ENCODE measurements around the gene GRIPAP1.

Gene GRIPAP1

DNA sequence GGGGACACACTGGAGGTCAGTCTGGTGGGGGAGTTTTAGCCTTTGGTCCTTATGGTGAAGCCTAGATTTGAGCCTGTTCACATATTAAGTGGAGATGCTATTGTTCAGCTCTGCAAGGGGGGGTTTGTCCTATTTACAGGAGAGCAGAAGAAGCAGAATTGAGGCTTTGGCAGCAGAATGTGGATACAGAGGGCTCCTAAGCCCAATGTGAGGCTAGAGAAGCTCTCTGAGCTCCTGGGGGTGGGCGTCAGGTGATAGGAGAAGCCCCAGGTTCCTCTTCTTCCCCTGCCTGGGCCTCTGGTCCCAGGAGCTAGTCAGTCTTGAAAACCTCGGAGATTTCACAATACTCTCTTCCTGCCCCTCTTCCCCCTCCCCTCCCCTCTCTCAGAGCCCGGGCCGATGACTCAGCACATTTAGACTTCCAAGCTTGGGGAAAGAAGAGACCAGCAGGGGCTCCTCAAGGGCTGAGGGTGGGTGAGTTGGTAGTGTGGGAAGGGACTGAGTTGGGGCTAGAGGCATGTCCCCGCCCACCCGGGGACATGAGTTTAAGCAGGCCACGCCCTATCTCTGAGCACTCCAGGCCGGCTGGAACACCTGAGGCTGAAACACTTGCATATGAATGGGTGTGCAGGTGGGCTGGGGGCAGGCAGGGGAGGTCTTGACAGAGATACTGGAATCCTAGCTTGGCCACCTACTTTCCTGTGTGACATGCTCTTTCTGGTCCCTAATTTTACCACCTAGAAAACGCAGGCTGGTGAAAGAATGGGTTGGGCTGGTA, 37.7 kb upstream of the GRIPAP1 start:
- H3K4me3 ChIP-seq (ENCODE audit: low read length) = peak overlapping the region; percentile 82
- peak; percentile 92 for DNase-seq (ENCODE audit: low read depth)
- TF ChIP-seq, protein P1, sequence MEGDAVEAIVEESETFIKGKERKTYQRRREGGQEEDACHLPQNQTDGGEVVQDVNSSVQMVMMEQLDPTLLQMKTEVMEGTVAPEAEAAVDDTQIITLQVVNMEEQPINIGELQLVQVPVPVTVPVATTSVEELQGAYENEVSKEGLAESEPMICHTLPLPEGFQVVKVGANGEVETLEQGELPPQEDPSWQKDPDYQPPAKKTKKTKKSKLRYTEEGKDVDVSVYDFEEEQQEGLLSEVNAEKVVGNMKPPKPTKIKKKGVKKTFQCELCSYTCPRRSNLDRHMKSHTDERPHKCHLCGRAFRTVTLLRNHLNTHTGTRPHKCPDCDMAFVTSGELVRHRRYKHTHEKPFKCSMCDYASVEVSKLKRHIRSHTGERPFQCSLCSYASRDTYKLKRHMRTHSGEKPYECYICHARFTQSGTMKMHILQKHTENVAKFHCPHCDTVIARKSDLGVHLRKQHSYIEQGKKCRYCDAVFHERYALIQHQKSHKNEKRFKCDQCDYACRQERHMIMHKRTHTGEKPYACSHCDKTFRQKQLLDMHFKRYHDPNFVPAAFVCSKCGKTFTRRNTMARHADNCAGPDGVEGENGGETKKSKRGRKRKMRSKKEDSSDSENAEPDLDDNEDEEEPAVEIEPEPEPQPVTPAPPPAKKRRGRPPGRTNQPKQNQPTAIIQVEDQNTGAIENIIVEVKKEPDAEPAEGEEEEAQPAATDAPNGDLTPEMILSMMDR (conservative IDR thresholded peaks at IDR 0.05; ENCODE audit: low read length) = peak; percentile 33

DNA sequence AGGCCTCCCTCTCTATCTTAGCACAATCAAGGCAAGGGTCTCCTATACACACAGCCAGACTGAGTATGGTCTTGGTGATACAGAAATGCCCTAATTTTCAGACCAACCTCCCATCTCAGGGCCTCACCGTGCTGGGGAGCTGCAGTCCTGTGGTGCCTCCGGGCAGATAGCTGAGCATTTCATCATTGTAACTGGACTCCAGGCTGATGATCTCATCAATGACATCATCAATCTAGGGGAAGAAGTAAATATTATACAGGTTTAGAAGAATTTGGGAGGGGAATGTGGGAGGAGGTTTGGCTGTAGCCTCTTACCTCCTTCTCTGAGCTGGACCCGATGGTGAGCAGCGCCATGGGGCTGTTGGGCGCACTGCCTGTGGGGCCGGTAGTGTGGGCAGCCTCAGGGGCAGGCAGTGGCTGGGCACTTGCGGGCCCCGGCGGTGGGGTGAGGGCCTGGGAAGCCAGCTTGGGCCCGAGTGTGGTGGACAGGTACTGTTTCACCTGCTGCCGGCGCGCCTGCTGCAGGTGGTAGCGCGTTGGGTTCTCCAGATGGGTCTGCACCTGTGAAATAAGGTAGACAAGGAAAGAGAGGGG, 35.9 kb upstream of the GRIPAP1 start:
- peak; percentile 34 for DNase-seq (ENCODE audit: low read depth)
- TF ChIP-seq, protein P1 (conservative IDR thresholded peaks at IDR 0.05; ENCODE audit: low read length) = no peak
- H3K4me3 ChIP-seq (ENCODE audit: low read length) = no peak overlapping the region

DNA sequence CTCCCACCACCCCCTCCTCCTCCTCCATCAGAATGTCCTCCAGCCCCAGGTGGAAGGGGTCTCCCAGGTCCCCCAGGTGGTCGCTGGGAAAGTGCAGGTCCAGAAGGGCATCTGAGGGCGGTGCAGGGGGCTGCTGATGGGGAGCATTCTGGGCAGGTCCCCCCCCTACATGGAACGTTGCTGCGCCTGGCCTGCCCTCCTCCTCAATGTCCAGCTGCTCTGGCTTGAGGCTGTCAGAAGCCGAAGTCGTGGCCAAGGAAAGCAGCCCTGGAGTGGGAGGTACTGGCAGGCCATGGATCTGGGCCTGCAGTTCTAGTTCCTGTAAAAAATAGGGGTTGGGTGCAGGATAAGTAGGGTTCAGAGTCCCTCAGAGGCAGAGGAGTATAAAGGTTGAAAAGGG, 28.2 kb upstream of the GRIPAP1 start:
- TF ChIP-seq, protein P1 (conservative IDR thresholded peaks at IDR 0.05; ENCODE audit: low read length) = no peak
- no peak overlapping the region for H3K4me3 ChIP-seq (ENCODE audit: low read length)
- no peak for DNase-seq (ENCODE audit: low read depth)

DNA sequence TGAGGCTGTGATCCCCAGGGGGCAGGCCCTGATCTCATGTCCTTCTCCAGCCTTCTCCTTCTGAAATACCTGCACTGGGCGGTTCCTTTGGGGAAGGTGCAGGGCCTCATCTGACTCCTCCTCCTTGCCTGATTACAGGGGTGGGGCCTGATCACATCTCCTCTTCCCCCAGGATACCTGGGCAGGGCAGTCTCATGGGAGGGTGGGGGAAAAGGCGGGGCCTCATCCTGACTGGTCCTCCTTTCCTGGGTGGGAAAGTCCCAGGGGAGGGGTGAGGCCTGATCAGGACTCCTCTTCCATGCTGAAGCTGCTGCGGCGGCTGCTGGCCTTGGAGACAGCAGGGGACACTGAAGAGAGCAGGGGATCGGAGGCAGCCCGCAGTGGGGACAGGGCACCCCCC, 27.8 kb upstream of the GRIPAP1 start:
- no peak overlapping the region for H3K4me3 ChIP-seq (ENCODE audit: low read length)
- no peak for DNase-seq (ENCODE audit: low read depth)
- TF ChIP-seq, protein P1 (conservative IDR thresholded peaks at IDR 0.05; ENCODE audit: low read length) = no peak

DNA sequence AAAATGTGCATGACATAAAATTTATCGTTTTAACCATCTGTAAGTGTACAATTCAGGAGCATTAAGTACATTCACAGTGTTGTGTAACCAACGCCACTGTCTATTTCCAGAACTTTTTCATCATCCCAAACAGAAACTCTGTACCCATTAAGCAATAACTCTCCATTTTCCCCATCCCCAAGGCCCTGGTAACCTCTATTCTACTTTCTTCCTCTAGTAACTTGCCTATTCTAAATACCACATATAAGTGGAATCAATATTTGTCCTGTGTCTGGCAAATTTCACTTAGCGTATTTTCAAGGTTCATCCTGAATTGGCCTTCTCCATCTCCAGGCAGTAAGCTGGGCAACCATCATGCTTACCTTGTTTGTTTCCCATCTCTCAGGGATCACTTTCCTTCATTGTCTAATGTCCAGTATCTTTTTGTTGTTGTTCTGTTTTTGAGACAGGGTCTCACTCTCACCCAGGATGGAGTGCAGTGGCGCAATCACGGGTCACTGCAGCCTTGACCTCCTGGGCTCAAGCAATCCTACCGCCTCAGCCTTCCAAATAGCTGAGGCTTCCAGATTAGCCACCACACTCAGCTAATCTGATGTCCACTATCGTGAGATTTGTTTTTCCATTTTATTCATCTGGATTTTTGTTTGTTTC, 17.7 kb upstream of the GRIPAP1 start:
- TF ChIP-seq, protein P1 (conservative IDR thresholded peaks at IDR 0.05; ENCODE audit: low read length) = no peak
- no peak overlapping the region for H3K4me3 ChIP-seq (ENCODE audit: low read length)
- DNase-seq (ENCODE audit: low read depth) = no peak

DNA sequence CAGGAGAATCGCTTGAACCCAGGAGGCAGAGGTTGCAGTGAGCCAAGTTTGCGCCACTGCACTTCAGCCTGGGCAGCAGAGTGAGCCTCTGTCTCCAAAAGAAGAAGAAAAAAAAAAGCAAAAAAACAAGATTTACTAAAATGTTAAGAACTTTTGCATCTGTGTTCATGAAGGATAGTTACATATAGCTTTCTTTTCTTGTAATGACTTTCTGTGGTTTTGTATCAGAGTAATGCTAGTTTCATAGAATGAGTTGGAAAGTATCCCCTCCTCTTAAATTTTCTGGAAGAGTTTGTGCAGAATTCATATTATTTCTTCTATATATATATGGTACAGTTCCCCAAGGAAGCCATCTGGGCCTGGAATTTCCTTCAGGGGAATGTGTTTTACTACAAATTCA, 17.0 kb upstream of the GRIPAP1 start:
- TF ChIP-seq, protein P1 (conservative IDR thresholded peaks at IDR 0.05; ENCODE audit: low read length) = no peak

More for the DNA sequence above, 17.0 kb upstream of the GRIPAP1 start:
- H3K4me3 ChIP-seq (ENCODE audit: low read length) = no peak overlapping the region
- no peak for DNase-seq (ENCODE audit: low read depth)

All from AG10803 (cell line).